ENCODE data around the gene GPC6.

GPC6 gene

GRCh38 chr13:93824286-93824685 is 597.7 kb downstream of the GPC6 start:
- POLR2A ChIA-PET, result no interaction called here
- H3K9me3 ChIP-seq (ENCODE audit: control insufficient read depth, insufficient read depth, low read depth, low read length), result no peaks in the 10 kb centered on the region
- CTCF ChIA-PET, result no interaction called here
- H3K27ac ChIP-seq (ENCODE audit: extremely low read depth, low read depth, low read length), result no peak overlapping the region
- H3K36me3 ChIP-seq (ENCODE audit: control insufficient read depth in 2 of 2, insufficient read depth in 1 of 2, low read length in 2 of 2), result no peaks in the 10 kb centered on the region
- H3K4me1 ChIP-seq (ENCODE audit: control insufficient read depth, insufficient read depth, low read length), result no peaks in the 10 kb centered on the region
- no peak overlapping the region for H3K4me3 ChIP-seq (ENCODE audit: low read depth, low read length)
- TF ChIP-seq ZNF140 (tag by site-specific recombination; IDR thresholded peaks at IDR 0.05) (no peak), ZIC2 (tag by site-specific recombination; IDR thresholded peaks at IDR 0.05) (peak; percentile 73), ZNF280D (tag by site-specific recombination; IDR thresholded peaks at IDR 0.05) (no peak), ZNF660 (tag by site-specific recombination; IDR thresholded peaks at IDR 0.05) (peak; percentile 96), ZNF211 (tag by site-specific recombination; IDR thresholded peaks at IDR 0.05; ENCODE audit: low read depth) (no peak), ZEB2 (tag by site-specific recombination; IDR thresholded peaks at IDR 0.05) (0 out of 2 replicates have a peak, but pooled peaks have one; percentile 39), ZNF600 (tag by site-specific recombination; IDR thresholded peaks at IDR 0.05) (peak; percentile 82), ZBTB21 (tag by site-specific recombination; IDR thresholded peaks at IDR 0.05) (peak; percentile 60; the same call in 1 of the 2 replicates), ZNF629 (tag by site-specific recombination; IDR thresholded peaks at IDR 0.05) (peak; percentile 37; the same call in 1 of the 2 replicates), PRDM1 (tag by site-specific recombination; IDR thresholded peaks at IDR 0.05) (peak; percentile 69), ELK4 (IDR thresholded peaks at IDR 0.05; ENCODE audit: borderline replicate concordance, low read depth, low read length) (no peak), HOXC10 (CRISPR knock-in tag; IDR thresholded peaks at IDR 0.05) (no peak), KLF16 (tag by site-specific recombination; IDR thresholded peaks at IDR 0.05) (no peak), TRIM28 (IDR thresholded peaks at IDR 0.05; ENCODE audit: borderline replicate concordance, low read length) (0 out of 2 replicates have a peak, but pooled peaks have one; percentile 43)

- ChIA-PET POLR2A (no interaction called here), CTCF (no interaction called here)
- no peak overlapping the region for H3K4me3 ChIP-seq (ENCODE audit: low read depth, low read length)
- H3K9me3 ChIP-seq (ENCODE audit: control insufficient read depth, insufficient read depth, low read depth, low read length), result no peaks in the 10 kb centered on the region
- no peaks in the 10 kb centered on the region for H3K36me3 ChIP-seq (ENCODE audit: control insufficient read depth in 2 of 2, insufficient read depth in 1 of 2, low read length in 2 of 2)
- no peaks in the 10 kb centered on the region for H3K4me1 ChIP-seq (ENCODE audit: control insufficient read depth, insufficient read depth, low read length)
- no peak for TF ChIP-seq ZNF777 (tag by site-specific recombination; IDR thresholded peaks at IDR 0.05; ENCODE audit: borderline replicate concordance)
- no peak for TF ChIP-seq TSHZ1 (tag by site-specific recombination; IDR thresholded peaks at IDR 0.05; ENCODE audit: borderline replicate concordance)
- no peak for TF ChIP-seq ZBTB6 (tag by site-specific recombination; IDR thresholded peaks at IDR 0.05)
- TF ChIP-seq ZNF133 (tag by site-specific recombination; IDR thresholded peaks at IDR 0.05), result no peak
- TF ChIP-seq ZBTB10 (tag by site-specific recombination; IDR thresholded peaks at IDR 0.05), result no peak
- TF ChIP-seq CTCF (tag by site-specific recombination; IDR thresholded peaks at IDR 0.05), result no peak
- no peak overlapping the region for H3K27ac ChIP-seq (ENCODE audit: extremely low read depth, low read depth, low read length)
These were observed 607.4 kb downstream of the GPC6 start for GRCh38 chr13:93834051-93834450.
